PC-3 (cell line): ENCODE measurements around the gene CHID1. TPM values are rescaled to one million over a fixed set of nuclear protein-coding genes. Genes with fewer than 3 reads are reported as not detected.

Experiments used
- ATAC-seq: fragments of 200-7000 bp; cut with Tn5 transposase; 2 replicates; pipeline ENCODE4 v1.9.1; 2020; ENCODE audit warnings: mild to moderate bottlenecking, moderate library complexity
- BruUV-seq: library from RNA; stranded (reverse); fragments of 400-500 nt; replicated peaks from 2 replicates; lab custom pipeline; 2021; lab: Mats Ljungman, UMichigan
- CTCF ChIA-PET: fragments of 300-600 bp; sonication (Branson Sonifier 250); formaldehyde crosslinking; loops from one replicate; lab custom pipeline; 2022; ENCODE audit warnings: antibody characterized with exemption; lab: Charles Lee
- POLR2A ChIA-PET: fragments of 300-600 bp; sonication (Branson Sonifier 250); formaldehyde crosslinking; loops from one replicate; lab custom pipeline; 2022; ENCODE audit warnings: antibody characterized with exemption; ENCODE audit not compliant: unreplicated experiment; lab: Charles Lee
- DNase-seq: peaks from one replicate; pipeline ENCODE4 v3.0.0-alpha.2; 2015
- H2AFZ ChIP-seq: fragments of 300-600 bp; sonication (generic); 2 replicates; pipeline ENCODE4 v1.6.0; 2016; ENCODE audit warnings: antibody characterized with exemption, low read length
- H3F3A ChIP-seq: fragments of 300-600 bp; sonication (generic); one replicate; pipeline ENCODE4 v1.6.0; 2017; ENCODE audit warnings: antibody characterized with exemption, low read length, control low read depth, mild to moderate bottlenecking; ENCODE audit not compliant: unreplicated experiment
- H3K27ac ChIP-seq: fragments of 300-600 bp; sonication (generic); 2 replicates; pipeline ENCODE4 v1.5.1; 2016; ENCODE audit warnings: mild to moderate bottlenecking, low read length
- H3K27me3 ChIP-seq: fragments of 300-600 bp; sonication (generic); 2 replicates; pipeline ENCODE4 v1.6.1; 2016; ENCODE audit warnings: low read length, mixed read lengths
- H3K36me3 ChIP-seq: fragments of 300-600 bp; sonication (generic); 2 replicates; pipeline ENCODE4 v1.6.1; 2016; ENCODE audit warnings: low read depth, mixed run types, low read length, mixed read lengths
- H3K4me1 ChIP-seq: fragments of 300-600 bp; sonication (generic); 2 replicates; pipeline ENCODE4 v1.5.1; 2016; ENCODE audit warnings: low read length; ENCODE audit not compliant: insufficient read depth
- H3K4me2 ChIP-seq: fragments of 300-600 bp; sonication (generic); 2 replicates; pipeline ENCODE4 v1.6.0; 2016; ENCODE audit warnings: low read length
- H3K4me3 ChIP-seq: fragments of 300-600 bp; sonication (generic); 2 replicates; pipeline ENCODE4 v1.5.1; 2016; ENCODE audit warnings: mild to moderate bottlenecking, low read length, mixed read lengths
- H3K79me2 ChIP-seq: fragments of 300-600 bp; sonication (generic); 2 replicates; pipeline ENCODE4 v1.6.1; 2017; ENCODE audit warnings: low read length, mixed read lengths
- H3K9ac ChIP-seq: fragments of 300-600 bp; sonication (generic); 2 replicates; pipeline ENCODE4 v1.6.0; 2016; ENCODE audit warnings: mild to moderate bottlenecking, low read length
- H3K9me2 ChIP-seq: fragments of 300-600 bp; sonication (generic); replicated peaks from 2 replicates; pipeline ENCODE4 v1.6.1; 2016; ENCODE audit warnings: mixed run types, low read length, mixed read lengths
- H3K9me3 ChIP-seq: fragments of 300-600 bp; sonication (generic); 2 replicates; pipeline ENCODE4 v1.6.1; 2016; ENCODE audit warnings: low read length, mixed read lengths
- H4K20me1 ChIP-seq: fragments of 300-600 bp; sonication (generic); 2 replicates; pipeline ENCODE4 v1.6.1; 2016; ENCODE audit warnings: low read length, mixed read lengths
- CTCF ChIP-seq: fragments of 300-600 bp; sonication (generic); conservative IDR thresholded peaks from 2 replicates; pipeline ENCODE4 v1.5.1; 2017; ENCODE audit warnings: antibody characterized with exemption, low read depth, mild to moderate bottlenecking, low read length
- EZH2 ChIP-seq: fragments of 300-600 bp; sonication (generic); IDR thresholded peaks from one replicate; pipeline ENCODE4 v1.6.1; 2017; ENCODE audit warnings: antibody characterized with exemption, mild to moderate bottlenecking, low read length; ENCODE audit not compliant: unreplicated experiment
- EZH2phosphoT487 ChIP-seq: fragments of 300-600 bp; sonication (generic); IDR thresholded peaks from 2 replicates; pipeline ENCODE4 v1.6.1; 2018; ENCODE audit warnings: mild to moderate bottlenecking, antibody characterized with exemption, low read length, borderline replicate concordance
- intact Hi-C: fragments of 100-400 bp; cut with micrococcal nuclease; formaldehyde crosslinking; loops from 2 replicates; pipeline ENCODE4 v1.9.0; 2023
- total RNA-seq: library from RNA; depleted of rRNA; stranded (reverse); fragments of >200 nt; gene quantifications from 2 replicates; pipeline ENCODE4 v1.2.3, GENCODE V29; 2014

The CHID1 gene
- total RNA-seq, 1 experiment from 2014 or later: 70.2 TPM

- Histone ChIP-seq H3K27ac (peak overlapping the region; percentile 74), H3K79me2 (peaks cover 18% of the 10 kb centered on the region), H3F3A (no peaks in the 10 kb centered on the region), H3K27me3 (no peaks in the 10 kb centered on the region), H2AFZ (no peak overlapping the region), H3K4me1 (peaks cover 46% of the 10 kb centered on the region), H3K4me3 (no peak overlapping the region), H3K9me3 (no peaks in the 10 kb centered on the region), H3K4me2 (peak overlapping the region; percentile 96), H3K9ac (peak overlapping the region; percentile 69; the same call in 1 of the 2 replicates), H3K9me2 (no peaks in the 10 kb centered on the region), H3K36me3 (no peaks in the 10 kb centered on the region), H4K20me1 (peaks cover 8% of the 10 kb centered on the region; the same call in 1 of the 2 replicates)
- intact Hi-C loops: no loop called here
- CTCF ChIA-PET: interaction anchor here (0.6 kb wide), 1 partner anchor 29 kb away, joined by 7 read pairs; no protein-coding TSS in a partner anchor
- TF ChIP-seq EZH2phosphoT487 (no peak), EZH2 (no peak), CTCF (no peak)
- POLR2A ChIA-PET: no interaction called here
- DNase-seq (peak; percentile 53), ATAC-seq (peak; percentile 19)
- BruUV-seq: no TSS peak
Observed at GRCh38 chr11:825366-826226, 85.0 kb downstream of the CHID1 start.

GRCh38 chr11:824942-825341, 85.7 kb downstream of the CHID1 start:
- intact Hi-C loops: no loop called here
- H4K20me1 ChIP-seq: peaks cover 13% of the 10 kb centered on the region; the same call in 1 of the 2 replicates
- H3K4me1 ChIP-seq: peaks cover 51% of the 10 kb centered on the region
- no peaks in the 10 kb centered on the region for H3K9me3 ChIP-seq
- H3K4me3 ChIP-seq: no peak overlapping the region
- no TSS peak for BruUV-seq
- H2AFZ ChIP-seq: no peak overlapping the region
- H3K27me3 ChIP-seq: no peaks in the 10 kb centered on the region
- TF ChIP-seq EZH2: no peak
- no peak for TF ChIP-seq CTCF
- TF ChIP-seq EZH2phosphoT487: no peak
- DNase-seq (no peak), ATAC-seq (peak; percentile 7)
- H3K9me2 ChIP-seq: no peaks in the 10 kb centered on the region
- H3K79me2 ChIP-seq: peaks cover 25% of the 10 kb centered on the region
- ChIA-PET CTCF (interaction anchor here (0.6 kb wide), 1 partner anchor 29 kb away, joined by 7 read pairs; no protein-coding TSS in a partner anchor), POLR2A (no interaction called here)
- no peaks in the 10 kb centered on the region for H3F3A ChIP-seq
- H3K27ac ChIP-seq: peak overlapping the region; percentile 74
- peak overlapping the region; percentile 96 for H3K4me2 ChIP-seq
- H3K9ac ChIP-seq: no peak overlapping the region
- no peaks in the 10 kb centered on the region for H3K36me3 ChIP-seq
